ENCODE measurements around the gene CHCHD2.

DNA sequence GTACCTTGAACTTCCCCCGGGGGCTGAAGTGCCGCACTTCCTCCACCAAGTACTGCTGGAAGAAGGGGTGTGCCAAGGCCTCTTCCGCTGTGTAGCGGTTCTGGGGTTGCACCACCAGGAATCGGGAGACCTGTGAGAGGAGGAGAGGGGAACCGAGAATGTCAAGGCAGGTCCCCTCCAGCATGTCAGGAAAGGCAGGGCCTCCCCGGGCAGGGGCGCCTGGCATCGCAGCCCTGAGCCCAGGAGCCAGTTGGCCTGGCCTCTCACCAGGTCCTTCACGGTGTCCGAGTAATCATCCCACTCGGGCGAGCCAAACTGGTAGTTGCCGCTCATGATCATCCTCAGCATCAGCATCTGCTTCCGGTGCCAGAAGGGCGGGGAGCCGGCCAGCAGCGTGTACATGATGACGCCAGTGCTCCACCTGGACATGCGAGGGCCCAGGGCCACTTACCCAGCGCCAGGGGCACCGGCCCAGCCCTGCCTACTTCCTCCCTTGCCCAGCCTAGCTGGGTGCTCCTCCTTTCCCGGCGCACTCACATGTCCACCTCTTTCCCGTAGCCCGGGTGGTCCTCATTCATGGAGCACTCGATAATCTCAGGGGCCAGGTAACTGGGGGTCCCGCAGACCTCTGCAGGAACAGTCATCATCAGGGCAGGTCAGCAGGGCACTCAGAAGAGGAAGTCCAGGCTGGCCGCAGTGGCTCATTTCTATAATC, 24.5 kb downstream of the CHCHD2 start:
- no peak for TF ChIP-seq EP300 (IDR thresholded peaks at IDR 0.05; ENCODE audit: borderline replicate concordance in 1 of 2, low read depth in 2 of 2, low read length in 2 of 2)
- no peak for TF ChIP-seq RFX5 (IDR thresholded peaks at IDR 0.05; ENCODE audit: borderline replicate concordance, low read depth, low read length)
- TF ChIP-seq RAD21 (IDR thresholded peaks at IDR 0.05 in 1 of 2, conservative IDR thresholded peaks at IDR 0.05 in 1 of 2; ENCODE audit: low read depth in 2 of 2, low read length in 2 of 2), result no peak
- TF ChIP-seq GABPA (IDR thresholded peaks at IDR 0.05; ENCODE audit: borderline replicate concordance, insufficient read depth, low read length), result no peak
- TF ChIP-seq SP2 (IDR thresholded peaks at IDR 0.05; ENCODE audit: low read length), result no peak
- TF ChIP-seq POLR2A (IDR thresholded peaks at IDR 0.05; ENCODE audit: control extremely low read depth in 1 of 2, low read depth in 2 of 2, low read length in 2 of 2), result no peak

Data from H1 (cell line).